Upper lobe of left lung (tissue), 4 donors: ENCODE results near the gene EWSR1.

ENCODE experiments used
- CTCF ChIP-seq, 6 experiments: fragments of 450-650 bp in 4 of 6; fragments of 200-600 bp in 2 of 6; sonication (generic) in 2 of 6; IDR thresholded peaks; one replicate each; pipeline ENCODE4 v1.5.1; 2016 to 2019; ENCODE audit warnings: antibody characterized with exemption in 6 of 6
- EP300 ChIP-seq, 4 donors: sonication (generic); formaldehyde crosslinking; IDR thresholded peaks; one replicate each; pipeline ENCODE4 v1.5.1; 2017; ENCODE audit warnings: antibody characterized with exemption in 4 of 4, control low read depth in 2 of 4
- POLR2A ChIP-seq, 4 donors: fragments of 450-650 bp; IDR thresholded peaks; one replicate each; pipeline ENCODE4 v1.5.1; 2016 to 2017; ENCODE audit warnings: antibody characterized with exemption in 4 of 4, mild to moderate bottlenecking in 2 of 4
- POLR2AphosphoS5 ChIP-seq, 2 donors: sonication (generic); formaldehyde crosslinking; IDR thresholded peaks; one replicate each; pipeline ENCODE4 v1.5.1; 2017; ENCODE audit warnings: antibody characterized with exemption in 2 of 2

GRCh38 chr22:29284196-29284595, 16.1 kb downstream of the EWSR1 start:
- TF ChIP-seq CTCF (IDR thresholded peaks at IDR 0.05) (no peak), POLR2AphosphoS5 (IDR thresholded peaks at IDR 0.05) (no peak), POLR2A (IDR thresholded peaks at IDR 0.05) (no peak), EP300 (IDR thresholded peaks at IDR 0.05) (no peak)
